Activated CD8-positive, alpha-beta T cell treated with anti-CD3 and anti-CD28 coated beads, Interleukin-2, amount 10 ng/mL, durations not matched to agents 7 days and 5 days (primary cell): Measurements from ENCODE around the gene TMEM108. TPM values are rescaled to one million over a fixed set of nuclear protein-coding genes. Genes with fewer than 3 reads are reported as not detected.
A peak's percentile ranks its signal among the peaks of the same experiment; 100 is the strongest.

Experiments
- ATAC-seq: fragments of 150-1000 bp; cut with Tn5 transposase; one replicate; pipeline ENCODE4 v1.10.0; 2021; ENCODE audit warnings: moderate library complexity
- CTCF ChIA-PET: fragments of 350-600 bp; sonication (Branson Sonifier 250); formaldehyde crosslinking; loops from one replicate; lab custom pipeline; 2021; ENCODE audit warnings: antibody characterized with exemption; lab: Charles Lee
- POLR2A ChIA-PET: fragments of 350-600 bp; sonication (Branson Sonifier 250); formaldehyde crosslinking; loops from one replicate; lab custom pipeline; 2021; ENCODE audit warnings: antibody characterized with exemption; lab: Charles Lee
- DNase-seq: peaks from one replicate; pipeline ENCODE4 v3.0.0-alpha.2; 2020
- H3K27ac Mint-ChIP-seq: one replicate; pipeline ENCODE4 v1.8.0; 2021; ENCODE audit warnings: mild to moderate bottlenecking, mixed read lengths
- H3K27me3 Mint-ChIP-seq: one replicate; pipeline ENCODE4 v1.8.0; 2021; ENCODE audit warnings: low read depth, mixed read lengths
- H3K36me3 Mint-ChIP-seq: one replicate; pipeline ENCODE4 v1.8.0; 2021; ENCODE audit warnings: low read depth, mixed read lengths
- H3K4me1 Mint-ChIP-seq: one replicate; pipeline ENCODE4 v1.8.0; 2021; ENCODE audit warnings: low read depth, mixed read lengths
- H3K4me3 Mint-ChIP-seq: one replicate; pipeline ENCODE4 v1.8.0; 2021; ENCODE audit warnings: mild to moderate bottlenecking, mixed read lengths
- H3K9me3 Mint-ChIP-seq: one replicate; pipeline ENCODE4 v1.8.0; 2022; ENCODE audit warnings: mixed read lengths; ENCODE audit not compliant: insufficient read depth
- total RNA-seq, 2 experiments: library from RNA; stranded (reverse); gene quantifications; one replicate each; pipeline ENCODE4 v1.2.3, GENCODE V29; 2021

Gene TMEM108
- total RNA-seq, 2 experiments from 2014 or later: not detected

DNA sequence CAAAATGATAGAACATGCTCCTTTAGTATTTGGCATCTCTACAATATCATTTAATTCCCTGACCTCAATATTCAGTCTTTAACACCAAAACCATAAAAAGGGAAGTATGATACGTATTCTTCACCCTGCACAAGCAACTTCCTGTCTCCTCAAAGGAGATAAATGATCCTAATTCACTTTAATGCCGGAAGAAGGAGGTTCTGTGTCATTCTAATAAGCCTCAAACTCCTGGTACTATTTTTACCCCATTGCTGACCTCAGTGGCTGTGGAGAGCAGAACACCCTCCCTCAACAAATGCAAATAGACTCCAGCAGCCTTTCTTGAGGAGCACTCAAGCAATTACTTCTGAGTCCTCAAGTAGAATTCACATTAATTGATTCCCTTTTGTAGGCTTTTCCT, 173.3 kb downstream of the TMEM108 start:
- H3K4me3 Mint-ChIP-seq: no peak overlapping the region
- DNase-seq (no peak), ATAC-seq (peak; percentile 44)
- H3K4me1 Mint-ChIP-seq: peaks cover 28% of the 10 kb centered on the region
- no peaks in the 10 kb centered on the region for H3K36me3 Mint-ChIP-seq
- H3K9me3 Mint-ChIP-seq: no peaks in the 10 kb centered on the region
- peaks cover 2% of the 10 kb centered on the region for H3K27me3 Mint-ChIP-seq
- H3K27ac Mint-ChIP-seq: no peak overlapping the region
- POLR2A ChIA-PET: no interaction called here
- CTCF ChIA-PET: no interaction called here

GRCh38 chr3:133211856-133212255, 173.7 kb downstream of the TMEM108 start:
- CTCF ChIA-PET: no interaction called here
- Mint-ChIP-seq H3K4me3 (no peak overlapping the region), H3K9me3 (no peaks in the 10 kb centered on the region), H3K27me3 (peaks cover under 1% of the 10 kb centered on the region), H3K4me1 (peaks cover 28% of the 10 kb centered on the region), H3K36me3 (no peaks in the 10 kb centered on the region), H3K27ac (no peak overlapping the region)
- ATAC-seq: no peak
- POLR2A ChIA-PET: no interaction called here
- DNase-seq: no peak

DNA sequence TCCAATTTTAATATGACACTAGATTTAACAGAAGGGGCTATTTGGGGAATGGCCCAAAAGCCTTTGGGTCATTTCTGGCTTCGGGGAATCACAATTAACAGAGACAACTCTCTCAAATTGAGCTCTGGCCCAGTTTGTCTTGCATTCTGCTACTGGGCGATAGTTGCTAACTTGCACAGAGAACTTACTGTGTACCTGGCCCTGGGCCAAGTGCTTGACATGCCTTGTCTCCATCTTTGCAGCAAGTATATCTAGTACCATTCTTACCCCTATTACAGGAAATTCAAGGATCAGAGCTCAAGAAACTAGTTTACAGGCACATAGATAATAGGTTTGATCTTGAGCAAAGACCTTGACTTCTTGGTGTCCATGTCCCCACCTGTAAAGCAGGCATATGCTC, 175.7 kb downstream of the TMEM108 start:
- DNase-seq: no peak
- no peaks in the 10 kb centered on the region for H3K9me3 Mint-ChIP-seq
- H3K36me3 Mint-ChIP-seq: no peaks in the 10 kb centered on the region
- no peak overlapping the region for H3K4me3 Mint-ChIP-seq
- H3K27ac Mint-ChIP-seq: no peak overlapping the region
- no peak for ATAC-seq
- peaks cover 4% of the 10 kb centered on the region for H3K27me3 Mint-ChIP-seq
- POLR2A ChIA-PET: no interaction called here
- peaks cover 24% of the 10 kb centered on the region for H3K4me1 Mint-ChIP-seq
- CTCF ChIA-PET: interaction anchor here (1.2 kb wide), 1 partner anchor 210 kb away, joined by 6 read pairs; no protein-coding TSS in a partner anchor

DNA sequence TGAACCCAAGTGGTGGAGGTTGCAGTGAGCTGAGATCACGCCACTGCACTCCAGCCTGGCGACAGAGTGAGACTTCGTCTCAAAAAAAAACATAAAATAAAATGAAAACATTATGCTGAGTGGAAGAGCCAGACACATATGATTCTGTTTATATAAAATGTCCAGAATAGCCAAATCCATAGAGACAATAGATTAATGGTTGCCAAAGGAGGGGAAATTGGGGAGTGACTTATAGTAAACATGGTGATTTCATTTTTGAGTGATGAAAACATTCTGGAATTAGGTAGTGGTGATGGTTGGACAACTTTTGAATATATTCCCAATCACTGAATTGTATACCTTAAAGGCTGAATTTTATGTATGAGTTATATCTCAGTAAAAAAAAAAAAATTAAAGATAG, 189.6 kb downstream of the TMEM108 start:
- POLR2A ChIA-PET: no interaction called here
- CTCF ChIA-PET: no interaction called here
- DNase-seq (no peak), ATAC-seq (no peak)
- peaks cover 7% of the 10 kb centered on the region for H3K9me3 Mint-ChIP-seq
- H3K4me3 Mint-ChIP-seq: no peak overlapping the region
- no peak overlapping the region for H3K27ac Mint-ChIP-seq
- H3K27me3 Mint-ChIP-seq: peaks cover 2% of the 10 kb centered on the region
- H3K36me3 Mint-ChIP-seq: no peaks in the 10 kb centered on the region
- H3K4me1 Mint-ChIP-seq: no peaks in the 10 kb centered on the region

DNA sequence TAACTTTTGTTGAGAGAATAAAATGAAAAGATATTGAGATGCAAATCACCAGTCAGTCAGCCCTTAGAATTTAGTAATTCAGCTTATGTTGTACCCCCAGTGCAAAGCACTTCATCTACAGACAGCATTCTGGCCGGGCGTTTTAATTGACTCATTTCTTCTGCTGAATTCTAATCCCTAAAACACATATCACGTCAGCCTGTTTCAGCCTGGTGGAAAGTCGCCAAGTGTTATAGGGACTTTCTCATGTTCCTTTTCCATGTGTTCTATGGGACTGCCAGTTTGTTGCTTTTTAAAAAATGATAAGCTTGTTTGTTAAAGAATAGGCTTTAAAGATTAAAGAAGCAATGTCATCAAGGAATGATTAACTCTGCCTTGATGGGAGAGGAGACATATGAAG, 192.0 kb downstream of the TMEM108 start:
- H3K36me3 Mint-ChIP-seq: no peaks in the 10 kb centered on the region

GRCh38 chr3:133236901-133237300, 198.7 kb downstream of the TMEM108 start:
- no peaks in the 10 kb centered on the region for H3K36me3 Mint-ChIP-seq
- H3K27ac Mint-ChIP-seq: no peak overlapping the region
- H3K9me3 Mint-ChIP-seq: no peaks in the 10 kb centered on the region
- H3K4me1 Mint-ChIP-seq: no peaks in the 10 kb centered on the region
- H3K27me3 Mint-ChIP-seq: peaks cover 12% of the 10 kb centered on the region
- no peak overlapping the region for H3K4me3 Mint-ChIP-seq
- POLR2A ChIA-PET: no interaction called here
- ATAC-seq (no peak), DNase-seq (no peak)
- CTCF ChIA-PET: no interaction called here

More for the DNA sequence above, 192.0 kb downstream of the TMEM108 start:
- H3K27ac Mint-ChIP-seq: no peak overlapping the region
- H3K9me3 Mint-ChIP-seq: no peaks in the 10 kb centered on the region
- no peak for ATAC-seq
- no peak overlapping the region for H3K4me3 Mint-ChIP-seq
- ChIA-PET POLR2A (no interaction called here), CTCF (no interaction called here)
- no peaks in the 10 kb centered on the region for H3K4me1 Mint-ChIP-seq
- no peak for DNase-seq
- H3K27me3 Mint-ChIP-seq: peaks cover 3% of the 10 kb centered on the region

GRCh38 chr3:133237380-133237779, 199.2 kb downstream of the TMEM108 start:
- H3K9me3 Mint-ChIP-seq: no peaks in the 10 kb centered on the region
- ChIA-PET CTCF (no interaction called here), POLR2A (no interaction called here)
- no peak for DNase-seq
- no peaks in the 10 kb centered on the region for H3K36me3 Mint-ChIP-seq
- H3K27ac Mint-ChIP-seq: no peak overlapping the region
- H3K4me3 Mint-ChIP-seq: no peak overlapping the region
- ATAC-seq: no peak
- no peaks in the 10 kb centered on the region for H3K4me1 Mint-ChIP-seq
- H3K27me3 Mint-ChIP-seq: peaks cover 15% of the 10 kb centered on the region

- ChIA-PET POLR2A (no interaction called here), CTCF (no interaction called here)
- ATAC-seq (no peak), DNase-seq (no peak)
- peaks cover 16% of the 10 kb centered on the region for H3K27me3 Mint-ChIP-seq
- no peak overlapping the region for H3K27ac Mint-ChIP-seq
- no peaks in the 10 kb centered on the region for H3K9me3 Mint-ChIP-seq
- no peaks in the 10 kb centered on the region for H3K36me3 Mint-ChIP-seq
- H3K4me3 Mint-ChIP-seq: no peak overlapping the region
- H3K4me1 Mint-ChIP-seq: no peaks in the 10 kb centered on the region
These were observed 199.8 kb downstream of the TMEM108 start for GRCh38 chr3:133238015-133238414.

GRCh38 chr3:133246119-133246518, 207.9 kb downstream of the TMEM108 start:
- no peaks in the 10 kb centered on the region for H3K36me3 Mint-ChIP-seq
- POLR2A ChIA-PET: no interaction called here

DNA sequence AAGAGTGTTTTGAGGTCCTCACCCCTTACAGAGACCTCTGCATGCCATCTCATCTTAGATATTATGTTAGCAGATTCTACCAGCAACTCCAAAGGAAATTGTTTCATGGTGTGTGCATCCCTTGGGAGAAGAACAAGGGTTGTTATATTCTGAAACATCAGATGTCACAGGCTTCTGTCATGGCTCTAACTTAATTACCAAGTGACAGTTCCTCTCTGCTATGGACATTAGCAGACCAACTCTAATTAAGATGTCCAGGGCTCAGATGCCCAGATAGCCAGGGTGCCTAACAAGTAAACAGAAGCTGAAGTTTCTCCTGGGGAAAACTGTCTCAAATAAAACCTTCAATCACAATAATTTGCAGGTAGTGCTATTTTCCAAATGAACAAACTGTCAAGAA, 208.6 kb downstream of the TMEM108 start:
- ChIA-PET CTCF (no interaction called here), POLR2A (no interaction called here)
- H3K4me3 Mint-ChIP-seq: no peak overlapping the region
- DNase-seq (no peak), ATAC-seq (no peak)
- no peaks in the 10 kb centered on the region for H3K9me3 Mint-ChIP-seq
- H3K27me3 Mint-ChIP-seq: peaks cover 17% of the 10 kb centered on the region
- H3K36me3 Mint-ChIP-seq: no peaks in the 10 kb centered on the region
- no peak overlapping the region for H3K27ac Mint-ChIP-seq
- H3K4me1 Mint-ChIP-seq: no peaks in the 10 kb centered on the region

More at GRCh38 chr3:133246119-133246518, 207.9 kb downstream of the TMEM108 start:
- CTCF ChIA-PET: no interaction called here
- DNase-seq (no peak), ATAC-seq (no peak)
- peaks cover 19% of the 10 kb centered on the region for H3K27me3 Mint-ChIP-seq
- H3K4me1 Mint-ChIP-seq: no peaks in the 10 kb centered on the region
- no peak overlapping the region for H3K4me3 Mint-ChIP-seq
- H3K27ac Mint-ChIP-seq: no peak overlapping the region
- no peaks in the 10 kb centered on the region for H3K9me3 Mint-ChIP-seq

GRCh38 chr3:133248389-133248788, 210.2 kb downstream of the TMEM108 start:
- Mint-ChIP-seq H3K4me3 (no peak overlapping the region), H3K4me1 (no peaks in the 10 kb centered on the region), H3K36me3 (no peaks in the 10 kb centered on the region), H3K27ac (no peak overlapping the region), H3K27me3 (peaks cover 14% of the 10 kb centered on the region), H3K9me3 (no peaks in the 10 kb centered on the region)
- POLR2A ChIA-PET: no interaction called here
- CTCF ChIA-PET: no interaction called here
- DNase-seq (no peak), ATAC-seq (no peak)

GRCh38 chr3:133249490-133249889, 211.3 kb downstream of the TMEM108 start:
- H3K9me3 Mint-ChIP-seq: no peaks in the 10 kb centered on the region
- CTCF ChIA-PET: no interaction called here
- H3K27me3 Mint-ChIP-seq: peaks cover 14% of the 10 kb centered on the region
- no peak overlapping the region for H3K27ac Mint-ChIP-seq
- H3K36me3 Mint-ChIP-seq: no peaks in the 10 kb centered on the region
- no peak overlapping the region for H3K4me3 Mint-ChIP-seq
- no peak for ATAC-seq
- POLR2A ChIA-PET: no interaction called here
- no peaks in the 10 kb centered on the region for H3K4me1 Mint-ChIP-seq
- DNase-seq: no peak

- H3K27me3 Mint-ChIP-seq: peaks cover 7% of the 10 kb centered on the region
- H3K27ac Mint-ChIP-seq: no peak overlapping the region
- ChIA-PET CTCF (no interaction called here), POLR2A (no interaction called here)
- H3K9me3 Mint-ChIP-seq: no peaks in the 10 kb centered on the region
- no peak overlapping the region for H3K4me3 Mint-ChIP-seq
- ATAC-seq (no peak), DNase-seq (no peak)
- no peaks in the 10 kb centered on the region for H3K36me3 Mint-ChIP-seq
- H3K4me1 Mint-ChIP-seq: no peaks in the 10 kb centered on the region
These were observed 216.0 kb downstream of the TMEM108 start for GRCh38 chr3:133254151-133254550.
